ENCODE data around the gene TTC28.
"Not testable (repeated sequence)": the region's sequence is repeated elsewhere in the genome, so short reads cannot be mapped to it uniquely, and the experiment has no call there.

TTC28 gene

GRCh38 chr22:28674121-28674563, 5.5 kb downstream of the TTC28 start:
- DNase-seq, result no peak

GRCh38 chr22:28670756-28671155, 8.9 kb downstream of the TTC28 start:
- DNase-seq, result no peak

DNA sequence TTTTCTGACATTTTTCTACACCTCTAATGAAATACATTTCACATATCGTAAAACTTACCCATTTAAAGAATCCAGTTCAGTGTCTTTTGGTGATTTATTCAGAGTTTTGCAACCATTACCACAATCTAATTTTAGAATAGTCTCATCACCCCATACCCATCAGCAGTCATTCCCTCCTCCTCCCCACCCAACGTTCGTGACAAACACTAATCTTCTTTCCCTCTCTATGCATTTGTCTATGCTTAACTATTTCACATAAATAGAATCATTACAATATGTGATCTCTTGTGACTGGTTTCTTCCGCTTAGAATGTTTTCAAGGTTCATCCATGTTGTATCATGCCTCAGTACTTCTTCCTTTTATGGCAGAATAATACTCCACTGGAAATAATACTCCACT, 9.5 kb downstream of the TTC28 start:
- no peak for DNase-seq

- no peak for DNase-seq
Measured at GRCh38 chr22:28669387-28669786, 10.3 kb downstream of the TTC28 start.

DNA sequence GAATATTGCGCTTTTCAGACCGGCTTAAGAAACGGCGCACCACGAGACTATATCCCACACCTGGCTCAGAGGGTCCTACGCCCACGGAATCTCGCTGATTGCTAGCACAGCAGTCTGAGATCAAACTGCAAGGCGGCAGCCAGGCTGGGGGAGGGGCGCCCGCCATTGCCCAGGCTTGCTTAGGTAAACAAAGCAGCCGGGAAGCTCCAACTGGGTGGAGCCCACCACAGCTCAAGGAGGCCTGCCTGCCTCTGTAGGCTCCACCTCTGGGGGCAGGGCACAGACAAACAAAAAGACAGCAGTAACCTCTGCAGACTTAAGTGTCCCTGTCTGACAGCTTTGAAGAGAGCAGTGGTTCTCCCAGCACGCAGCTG, 16.1 kb downstream of the TTC28 start:
- not testable (repeated sequence) for DNase-seq

DNA sequence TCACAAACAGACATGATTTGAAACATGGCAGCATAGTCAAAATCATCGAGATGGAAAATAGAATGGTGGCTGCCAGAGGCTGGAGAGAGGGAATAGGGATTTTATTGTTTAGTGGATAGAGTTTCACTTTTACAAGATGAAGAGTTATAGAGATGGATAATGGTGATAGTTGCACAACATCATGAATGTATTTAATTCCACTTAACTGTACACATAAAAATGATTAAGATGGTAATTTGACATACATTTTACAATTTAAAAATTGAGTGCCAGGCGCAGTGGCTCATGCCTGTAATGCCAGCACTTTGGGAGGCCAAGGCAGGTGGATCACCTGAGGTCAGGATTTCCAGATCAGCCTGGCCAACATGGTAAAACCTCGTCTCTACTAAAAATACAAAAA, 21.2 kb downstream of the TTC28 start:
- DNase-seq, result no peak

DNA sequence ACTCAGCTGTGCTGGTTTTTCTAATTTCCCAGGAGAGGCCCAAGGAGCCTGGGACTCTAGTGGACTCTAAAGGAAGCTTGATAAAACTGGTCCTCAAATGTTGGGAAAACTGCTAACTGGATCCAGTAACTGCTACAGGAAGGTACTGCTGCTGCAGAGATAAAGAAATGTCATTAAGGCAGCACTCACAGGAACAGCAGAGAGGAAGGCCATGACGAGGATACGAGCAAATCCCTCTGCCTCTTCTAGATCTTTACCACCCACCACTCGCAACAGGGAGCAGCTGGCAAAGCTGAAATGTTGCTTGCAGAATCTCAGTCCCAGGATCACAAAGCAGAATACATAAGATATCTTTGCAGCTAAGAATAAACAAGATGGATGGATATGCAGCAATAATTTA, 23.5 kb downstream of the TTC28 start:
- DNase-seq, result no peak

DNA sequence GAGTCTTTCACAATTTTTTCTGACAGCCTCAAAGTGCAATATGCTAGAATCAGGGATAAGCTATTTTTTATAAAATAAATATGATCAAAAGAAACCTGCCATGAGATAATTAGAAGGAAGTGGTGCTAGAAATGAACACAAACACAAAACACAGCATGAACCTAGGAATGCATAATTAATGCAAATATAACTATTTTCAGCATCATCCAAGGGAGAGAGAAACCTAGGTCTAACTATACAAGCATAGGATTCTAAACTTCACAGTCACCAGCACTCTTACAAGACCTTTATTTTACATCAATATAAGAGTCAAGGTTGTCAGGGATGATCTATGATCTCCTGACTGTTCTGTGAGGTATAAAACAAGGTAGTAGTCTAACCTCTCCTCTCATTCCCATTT, 29.2 kb downstream of the TTC28 start:
- DNase-seq, result no peak

GRCh38 chr22:28648792-28649191, 30.8 kb downstream of the TTC28 start:
- no peak for DNase-seq

- DNase-seq, result no peak
Measured at GRCh38 chr22:28647216-28647615, 32.4 kb downstream of the TTC28 start.

- DNase-seq, result no peak
Measured at GRCh38 chr22:28639321-28639720, 40.3 kb downstream of the TTC28 start.

DNA sequence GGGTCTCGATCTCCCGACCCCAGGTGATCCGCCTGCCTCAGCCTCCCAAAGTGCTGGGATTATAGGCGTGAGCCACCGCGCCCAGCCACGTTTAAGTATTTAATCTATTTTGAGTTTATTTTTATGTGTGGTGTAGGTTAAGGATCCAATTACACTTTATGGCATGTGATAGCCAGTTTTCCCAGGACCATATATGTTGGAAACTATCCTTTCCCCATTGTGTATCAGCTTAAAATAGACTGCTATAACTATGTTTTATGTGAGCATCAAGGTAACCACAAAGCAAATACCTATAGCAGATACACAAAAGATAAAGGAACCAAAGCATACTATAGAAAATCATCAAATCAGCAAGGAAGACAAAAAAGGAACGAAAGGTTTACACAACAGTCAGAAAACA, 42.4 kb downstream of the TTC28 start:
- DNase-seq, result no peak

- no peak for DNase-seq
Measured at GRCh38 chr22:28630177-28630574, 49.5 kb downstream of the TTC28 start.

DNA sequence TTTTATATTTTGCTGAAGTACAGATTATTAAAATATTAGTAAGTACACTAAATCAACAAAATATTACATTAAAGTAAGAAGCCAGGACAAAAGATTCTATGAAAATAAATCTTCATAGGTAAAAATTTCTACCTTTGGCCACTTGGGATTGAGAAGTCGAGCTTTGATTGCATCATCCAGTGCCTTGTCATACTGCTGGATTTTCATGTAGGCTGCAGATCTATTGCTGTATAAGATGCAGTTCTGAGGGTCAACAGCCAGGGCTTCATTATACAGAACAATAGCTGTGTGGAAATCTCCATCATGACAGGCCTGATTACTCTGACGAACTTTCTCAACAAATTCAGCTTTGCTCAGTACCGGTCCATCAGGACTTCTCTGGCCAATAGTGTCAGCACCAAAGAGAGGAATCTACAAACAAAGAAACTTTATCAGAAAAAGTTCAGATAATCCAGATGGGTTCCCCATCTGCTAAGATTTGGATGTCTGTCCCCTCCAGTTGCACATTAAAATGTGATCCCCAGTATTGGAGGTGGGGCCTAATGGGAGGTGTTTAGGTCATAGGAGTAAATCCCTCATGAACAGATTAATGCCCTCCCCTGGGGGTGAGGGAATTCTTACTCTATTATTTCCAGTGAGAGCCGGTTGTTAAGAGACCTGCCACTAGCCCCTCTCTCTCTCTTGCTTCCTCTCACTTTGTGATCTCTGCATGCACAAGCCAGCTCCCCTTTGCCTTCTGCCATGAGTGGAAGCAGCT, 50.0 kb downstream of the TTC28 start:
- DNase-seq, result no peak

- no peak for DNase-seq
Measured at GRCh38 chr22:28628766-28629165, 50.9 kb downstream of the TTC28 start.

GRCh38 chr22:28627791-28628190, 51.8 kb downstream of the TTC28 start:
- DNase-seq, result no peak

GRCh38 chr22:28620244-28620922, 59.3 kb downstream of the TTC28 start:
- no peak for DNase-seq

DNA sequence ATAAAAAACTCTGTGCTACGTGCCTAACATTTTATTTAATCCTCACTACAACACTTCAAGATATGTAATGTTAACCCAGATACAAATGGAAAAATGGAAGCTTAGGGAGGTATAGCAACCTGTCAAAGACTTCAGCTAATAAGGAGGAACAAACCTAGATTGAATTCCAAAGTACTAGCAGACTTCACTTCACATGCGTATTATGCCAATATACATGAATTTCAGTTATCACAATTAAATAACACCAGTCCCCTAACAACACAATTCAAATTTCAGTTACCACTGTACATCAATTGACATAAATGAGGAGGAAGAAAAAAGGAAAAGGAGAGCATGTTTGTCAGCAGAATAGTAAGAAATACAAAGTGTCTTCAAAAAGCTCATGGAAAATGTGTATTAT, 60.4 kb downstream of the TTC28 start:
- DNase-seq, result no peak

- not testable (repeated sequence) for DNase-seq
Measured at GRCh38 chr22:28615423-28615822, 64.2 kb downstream of the TTC28 start.

DNA sequence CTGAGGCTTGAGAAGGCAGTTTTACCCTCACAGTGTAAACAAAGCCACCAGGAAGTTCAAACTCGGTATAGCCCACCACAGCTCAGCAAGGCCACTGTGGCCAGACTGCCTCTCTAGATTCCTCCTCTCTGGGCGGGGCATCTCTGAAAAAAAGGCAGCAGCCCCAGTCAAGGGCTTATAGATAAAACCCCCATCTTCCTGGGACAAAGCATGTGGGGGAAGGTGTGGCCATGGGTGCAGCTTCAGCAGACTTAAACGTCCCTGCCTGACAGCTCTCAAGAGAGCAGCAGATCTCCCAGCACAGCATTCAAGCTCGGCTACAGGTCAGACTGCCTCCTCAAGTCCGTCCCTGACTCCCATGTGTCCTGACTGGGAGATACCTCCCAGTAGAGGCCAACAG, 69.7 kb downstream of the TTC28 start:
- no peak for DNase-seq

DNA sequence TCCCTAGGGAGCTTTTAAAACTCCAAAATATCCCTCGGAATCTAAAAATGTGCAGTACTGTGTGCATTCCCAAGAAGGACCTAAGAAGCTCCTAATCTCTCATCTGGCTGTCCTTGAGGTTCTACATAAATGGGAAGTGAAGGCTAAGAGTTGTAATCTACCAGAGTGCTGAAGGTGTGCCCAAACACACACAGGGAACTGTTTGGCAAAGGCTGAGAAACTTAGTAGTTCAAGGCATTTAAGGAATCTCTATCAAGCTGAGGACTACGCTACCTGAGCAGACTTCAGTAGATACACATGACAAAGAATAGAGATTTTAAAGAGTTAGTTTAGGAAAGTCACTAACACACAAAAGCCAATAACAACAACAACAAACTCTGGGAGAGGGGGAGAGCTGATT, 71.1 kb downstream of the TTC28 start:
- DNase-seq, result no peak

DNA sequence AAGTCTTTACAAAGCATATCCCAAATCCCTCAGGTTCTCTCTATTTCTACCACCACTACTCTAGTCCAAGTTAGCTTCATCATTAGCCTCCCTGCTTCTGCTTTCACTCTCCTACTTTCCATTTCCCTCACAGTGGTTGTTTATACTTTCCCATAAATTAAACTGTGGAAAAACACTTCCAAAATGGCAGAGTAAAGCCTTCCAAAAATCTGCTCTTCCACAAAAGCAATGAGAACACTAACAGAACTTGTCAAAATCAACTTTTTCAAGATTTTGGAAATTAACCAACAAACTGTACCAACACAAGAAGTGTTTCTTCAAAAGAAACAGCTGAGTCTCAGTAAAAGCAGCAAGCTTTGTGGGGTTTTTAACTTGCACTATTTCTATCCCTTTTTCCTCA, 71.8 kb downstream of the TTC28 start:
- no peak for DNase-seq

- no peak for DNase-seq
Measured at GRCh38 chr22:28604966-28605761, 74.5 kb downstream of the TTC28 start.

DNA sequence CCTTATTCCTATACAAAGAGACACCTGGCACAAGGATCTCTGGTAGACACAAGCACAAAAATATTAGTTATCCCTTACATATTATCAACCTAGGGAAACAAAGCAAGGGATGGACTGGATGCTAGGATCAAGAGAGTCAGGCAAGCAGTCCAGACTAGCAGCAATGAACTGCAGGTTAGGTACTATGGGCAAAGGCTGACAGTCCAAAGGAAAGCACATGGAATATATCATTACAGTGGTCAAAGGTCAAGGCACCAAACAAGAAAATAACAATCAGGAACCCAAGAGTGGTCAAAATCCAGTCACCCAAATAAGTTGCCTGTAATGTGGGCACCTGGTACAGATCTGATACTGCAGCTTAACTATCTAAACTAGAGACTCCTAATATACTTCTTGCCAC, 77.7 kb downstream of the TTC28 start:
- no peak for DNase-seq
